Measurements from ENCODE around the gene BTBD9.
"Not testable (repeated sequence)": the region's sequence is repeated elsewhere in the genome, so short reads cannot be mapped to it uniquely, and the experiment has no call there.

Gene BTBD9

DNA sequence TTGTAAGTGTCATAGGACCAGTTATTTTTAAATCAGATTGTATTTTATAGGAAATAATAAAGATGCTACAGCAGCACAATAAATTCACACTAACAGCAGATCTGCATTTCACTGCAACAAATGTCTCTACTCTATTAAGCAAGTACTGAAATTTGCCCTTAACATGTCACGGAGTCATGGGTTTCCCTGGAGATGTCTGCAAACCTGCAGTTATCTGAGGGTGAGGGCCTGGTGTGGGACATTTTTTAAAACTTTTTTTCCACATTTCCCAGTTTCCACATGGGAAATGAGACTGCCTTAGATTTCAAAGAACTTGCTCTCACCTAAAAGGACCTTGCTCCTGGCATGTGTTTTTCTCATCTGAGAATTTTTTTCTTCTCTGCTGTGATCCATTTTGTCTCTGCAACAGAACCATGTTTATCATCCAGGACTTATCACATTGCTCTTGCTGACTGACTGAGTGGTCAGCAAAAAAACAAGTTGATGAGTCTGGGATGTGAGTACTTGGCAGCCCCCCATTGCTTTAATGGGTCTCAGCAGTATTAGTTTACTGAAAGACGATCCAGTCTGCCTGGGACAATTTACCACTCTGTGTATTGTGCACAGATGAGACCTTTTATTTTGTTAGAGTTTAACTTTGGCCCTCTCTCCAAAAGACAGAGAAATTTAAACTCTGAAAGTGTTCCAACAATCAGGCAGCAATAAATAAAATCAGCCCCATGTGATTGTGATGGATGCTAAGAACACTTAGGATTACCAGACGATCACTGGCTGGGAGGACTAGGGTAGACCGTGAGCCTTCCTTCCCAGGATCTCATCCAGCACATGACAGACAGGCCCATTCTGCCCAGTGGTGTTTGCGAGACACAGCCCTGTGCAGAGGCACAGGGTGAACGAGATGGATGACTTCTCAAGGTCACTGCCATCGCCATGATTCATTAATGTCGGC, 268.8 kb downstream of the BTBD9 start:
- DNase-seq: no peak

DNA sequence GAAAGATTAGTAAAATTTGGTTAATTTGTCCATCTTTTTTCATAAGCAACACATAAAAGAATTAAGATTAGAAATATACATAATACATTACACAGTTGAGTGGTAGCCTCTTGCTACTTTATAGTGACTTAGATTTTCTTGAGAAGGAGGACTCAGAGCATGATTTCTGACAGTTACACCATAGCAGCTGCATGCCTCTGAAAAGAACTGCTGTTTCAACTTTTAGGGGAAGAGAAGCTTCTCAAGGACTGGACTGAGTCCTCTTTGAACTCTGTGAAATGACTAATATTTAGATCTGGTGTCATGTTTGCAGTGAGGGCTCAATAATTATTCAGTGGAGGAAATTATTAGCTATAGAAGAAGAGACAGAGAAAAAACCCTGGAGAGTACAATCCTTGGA, 272.5 kb downstream of the BTBD9 start:
- no peak for DNase-seq

DNA sequence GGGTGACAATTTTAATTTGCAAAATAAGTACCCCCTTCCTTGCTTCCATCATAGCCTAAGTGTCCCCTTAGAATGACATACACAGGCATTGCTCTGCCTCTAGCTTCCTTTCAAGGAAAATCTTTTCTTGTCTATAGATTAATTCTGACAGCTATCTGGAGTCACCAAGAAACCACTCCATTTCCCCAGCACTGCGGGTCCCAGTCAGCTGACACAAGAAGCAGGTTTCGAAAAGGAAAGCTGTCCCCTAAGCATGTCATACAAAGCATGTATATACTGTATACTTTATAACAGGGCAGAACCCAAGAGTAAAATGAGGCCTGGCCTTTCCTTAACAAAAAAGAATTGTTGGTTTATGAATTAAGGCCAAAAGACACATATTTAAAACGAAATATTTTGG, 273.5 kb downstream of the BTBD9 start:
- no peak for DNase-seq

DNA sequence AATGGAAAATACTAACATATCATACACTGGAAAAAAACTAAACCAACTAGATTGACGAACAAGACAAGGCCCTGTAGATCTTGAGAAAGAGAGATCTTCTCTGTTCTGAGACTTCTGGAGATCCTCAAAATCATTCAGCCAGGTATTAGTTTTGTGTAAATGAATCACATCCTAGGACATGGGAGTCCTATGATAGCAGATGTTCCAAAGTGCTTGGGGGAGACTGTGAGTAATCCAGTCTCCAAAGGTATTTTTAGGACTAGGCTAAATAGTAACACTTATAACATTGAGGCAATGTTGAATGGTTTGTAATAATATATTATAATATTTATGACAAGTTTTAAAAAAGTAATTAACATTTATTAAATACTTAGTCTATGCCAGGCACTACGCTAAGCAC, 275.0 kb downstream of the BTBD9 start:
- no peak for DNase-seq

DNA sequence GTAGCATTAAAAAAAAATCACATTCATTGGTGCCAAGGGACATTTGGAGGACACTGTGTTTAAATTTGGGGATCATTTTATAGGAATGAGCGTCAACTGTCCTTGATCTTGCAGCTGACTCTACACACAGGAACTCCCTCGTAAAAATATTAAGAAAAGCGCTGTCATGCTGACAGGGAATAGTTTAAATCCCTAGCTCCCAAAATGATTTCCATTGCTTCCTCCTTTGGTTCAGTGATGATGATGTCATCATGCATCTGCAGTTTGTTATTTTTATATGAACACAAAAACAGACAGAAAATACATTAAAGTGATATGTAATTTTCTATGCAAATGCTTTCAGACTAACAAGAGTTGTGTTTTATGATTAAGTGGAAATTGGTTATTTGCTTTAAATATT, 275.6 kb downstream of the BTBD9 start:
- no peak for DNase-seq

DNA sequence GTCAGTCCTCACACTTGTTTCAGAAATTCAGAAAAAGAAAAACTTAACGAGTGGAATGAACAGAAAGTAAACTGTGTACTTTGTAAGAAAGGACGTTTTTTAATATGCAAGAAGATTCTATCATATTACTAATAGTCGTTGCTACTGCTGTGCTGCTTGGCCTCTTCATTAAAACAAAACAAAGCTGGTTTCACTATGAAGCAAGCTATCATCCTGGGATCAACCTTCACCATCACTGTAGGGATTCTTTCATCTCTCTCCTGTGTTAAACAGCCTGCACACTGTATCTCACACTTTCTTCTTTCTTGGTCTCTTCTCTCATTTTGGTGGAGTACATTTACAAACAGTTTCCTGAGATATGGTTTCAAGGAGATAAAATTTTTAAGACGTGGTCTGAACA, 284.2 kb downstream of the BTBD9 start:
- DNase-seq: no peak

DNA sequence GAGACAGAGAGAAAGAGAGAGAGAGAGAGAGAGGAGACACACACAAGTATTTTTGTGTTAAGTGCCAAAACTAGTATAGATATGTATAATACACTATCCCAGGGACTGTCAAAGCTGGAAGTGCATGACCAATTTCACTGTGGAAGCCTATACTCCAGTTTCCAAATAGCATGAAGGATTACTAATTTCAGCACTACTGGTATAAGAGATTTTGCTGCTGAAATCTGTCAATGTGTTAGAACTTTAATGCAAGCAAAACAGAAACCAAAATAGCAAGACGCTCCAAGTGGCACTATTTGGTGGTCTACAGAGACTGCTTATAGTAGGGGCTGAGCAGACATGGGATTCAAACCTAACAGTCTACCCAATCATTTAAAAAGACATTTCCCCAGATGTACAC, 284.8 kb downstream of the BTBD9 start:
- DNase-seq: no peak

DNA sequence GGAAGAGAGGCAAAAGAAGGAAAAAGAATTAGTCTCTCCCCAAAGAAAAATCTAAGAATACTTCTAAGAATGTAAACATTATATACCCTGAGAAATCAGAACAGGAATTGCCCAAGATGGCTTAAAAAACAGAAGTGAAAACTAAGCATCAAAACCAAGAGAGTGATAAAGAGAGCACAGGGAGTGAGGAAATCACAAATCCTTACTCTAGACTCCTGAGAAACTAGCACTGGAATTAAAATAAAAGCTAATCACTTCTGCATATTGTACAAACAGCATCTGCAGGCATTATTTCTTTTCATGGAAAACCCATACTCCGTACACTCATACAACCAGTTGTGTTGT, 285.7 kb downstream of the BTBD9 start:
- DNase-seq: no peak

DNA sequence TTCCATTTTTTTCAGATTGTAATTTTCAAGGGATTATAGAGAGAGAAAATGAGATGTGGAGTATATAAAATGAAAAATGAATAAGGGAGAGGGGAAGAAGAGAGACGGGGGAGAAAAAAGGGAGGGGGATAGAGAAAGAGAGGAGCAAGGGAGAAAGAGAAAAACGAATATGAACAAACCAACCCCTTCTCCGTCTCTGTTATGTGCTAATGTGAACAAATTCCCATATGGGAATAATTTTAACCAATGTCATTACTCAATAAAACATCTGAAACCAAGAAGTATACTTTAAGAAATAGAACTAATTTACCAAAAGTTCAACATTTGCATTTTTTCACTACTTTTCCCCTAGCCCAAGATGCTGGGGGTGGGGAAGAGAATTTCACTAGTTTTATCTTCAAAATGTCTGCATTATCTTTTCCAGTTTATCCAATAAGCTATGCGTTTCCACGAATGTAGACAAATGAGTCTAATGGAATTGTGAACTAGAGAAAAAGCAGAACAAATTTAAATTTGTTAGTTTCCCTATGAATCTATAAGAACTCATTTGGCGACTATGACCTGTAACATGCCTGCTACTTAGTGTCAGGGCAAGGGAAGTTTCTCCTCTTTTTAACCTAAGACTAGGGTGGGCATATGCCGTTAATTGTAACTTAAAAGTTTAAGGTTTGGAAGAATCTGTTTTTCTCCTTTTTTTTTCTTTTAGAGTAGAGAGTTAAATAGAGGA, 286.3 kb downstream of the BTBD9 start:
- DNase-seq: no peak

DNA sequence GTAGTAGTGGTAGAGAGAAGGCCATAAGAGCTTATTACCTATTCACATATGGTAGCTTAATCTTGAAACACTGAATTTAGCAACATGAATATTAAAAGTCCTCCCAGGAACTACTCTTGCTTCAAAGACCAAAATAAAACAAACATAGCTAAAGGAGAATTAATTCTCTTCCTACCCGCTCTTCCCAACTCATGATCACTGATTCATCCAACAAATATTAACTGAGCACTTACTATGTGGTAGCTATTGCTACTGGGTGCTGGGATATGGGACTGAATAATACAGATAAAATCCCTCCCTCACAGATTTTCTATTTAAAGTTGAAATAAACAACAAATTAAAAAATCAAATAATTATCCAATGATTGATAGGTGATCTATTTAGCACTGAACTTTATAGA, 287.1 kb downstream of the BTBD9 start:
- DNase-seq: no peak

DNA sequence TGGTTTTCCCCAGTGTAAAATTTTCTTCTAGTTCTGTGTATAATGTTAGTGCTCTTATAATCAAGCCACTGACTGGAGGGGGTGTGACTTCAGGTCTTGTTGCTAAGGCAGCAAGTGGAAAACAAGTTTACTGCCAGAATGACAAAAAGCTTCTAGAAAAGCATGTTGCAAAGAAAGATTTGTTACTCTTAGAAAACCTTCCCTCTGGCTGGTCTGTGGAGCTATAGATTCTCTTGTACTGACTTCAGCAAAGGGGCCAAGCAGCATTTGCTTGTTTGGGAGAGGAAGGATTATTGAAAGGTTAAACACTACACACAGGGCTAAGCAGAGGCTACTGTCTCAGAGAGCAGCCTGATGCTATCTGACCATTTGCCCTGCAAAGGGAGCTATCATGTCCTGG, 288.8 kb downstream of the BTBD9 start:
- no peak for DNase-seq

DNA sequence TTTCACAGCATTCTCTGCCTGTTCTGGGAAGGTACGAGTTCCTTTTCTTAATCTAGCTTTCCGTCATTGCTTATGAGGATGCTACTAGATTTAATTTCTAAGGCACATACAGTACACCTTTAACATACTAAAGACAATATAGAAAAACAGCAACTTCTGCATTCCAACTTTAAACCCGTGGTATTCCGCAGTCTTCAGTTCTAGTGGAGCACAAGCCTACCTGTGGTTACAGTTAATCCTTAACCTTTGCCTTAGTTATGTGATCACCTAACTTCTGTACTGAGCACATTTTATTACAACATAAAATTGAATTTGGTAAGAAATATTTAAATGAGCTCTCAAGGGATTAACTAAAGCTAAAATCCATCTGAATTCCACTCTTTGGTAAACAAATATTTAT, 289.5 kb downstream of the BTBD9 start:
- no peak for DNase-seq

DNA sequence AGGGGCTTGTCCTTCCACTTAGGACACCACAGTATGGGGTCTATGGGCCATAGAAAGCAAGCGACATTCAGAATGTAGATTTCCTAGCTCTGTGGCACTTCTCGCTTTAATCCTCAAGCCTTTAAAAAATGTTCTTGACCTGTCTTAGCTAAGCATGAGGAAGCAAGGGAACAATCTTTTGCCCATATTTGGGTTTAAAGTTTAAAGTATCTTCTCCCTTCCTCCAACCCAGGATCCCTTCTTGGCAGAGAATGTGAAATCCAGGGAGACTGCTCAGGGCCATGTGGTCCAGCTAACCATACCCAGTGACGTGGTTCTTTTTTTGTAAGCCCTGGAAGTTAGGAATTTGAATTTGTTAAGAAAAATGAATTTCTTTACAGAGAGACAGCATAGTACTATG, 289.9 kb downstream of the BTBD9 start:
- no peak for DNase-seq

DNA sequence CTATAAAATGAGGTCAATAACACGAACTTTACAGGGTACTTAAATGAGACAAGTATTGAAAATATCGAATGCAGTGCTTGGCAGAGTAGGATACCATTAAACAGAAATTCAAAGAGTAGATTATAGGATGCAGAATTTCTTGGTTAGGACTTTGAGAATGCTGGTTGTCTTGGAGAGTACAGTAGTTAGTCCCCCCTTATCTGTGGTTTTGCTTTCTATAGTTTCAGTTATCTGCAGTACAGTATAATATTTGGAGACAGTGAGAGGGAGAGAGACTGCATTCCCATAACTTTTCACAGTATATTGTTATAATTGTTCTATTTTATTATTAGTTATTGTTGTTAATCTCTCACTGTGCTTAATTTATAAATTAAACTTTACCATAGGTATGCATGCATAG, 290.5 kb downstream of the BTBD9 start:
- DNase-seq: no peak

DNA sequence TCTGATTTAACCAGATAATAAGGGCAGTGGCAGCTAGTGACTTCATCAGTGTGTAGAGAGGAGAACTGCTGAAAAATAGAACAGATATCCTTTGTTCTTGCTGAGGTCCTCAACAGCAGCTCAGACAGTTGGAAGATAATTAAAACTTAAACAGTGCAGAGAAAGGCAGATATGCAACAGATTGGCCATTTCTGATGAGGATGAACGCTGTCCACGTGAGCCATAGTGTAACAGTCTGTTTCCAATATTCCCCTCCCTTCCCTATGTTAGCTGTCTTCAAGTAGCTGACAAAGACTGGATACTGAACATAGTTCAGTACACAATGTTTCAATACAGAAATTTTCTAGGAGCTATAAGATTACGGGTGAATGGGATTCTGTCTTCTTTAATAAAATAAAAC, 291.4 kb downstream of the BTBD9 start:
- no peak for DNase-seq

DNA sequence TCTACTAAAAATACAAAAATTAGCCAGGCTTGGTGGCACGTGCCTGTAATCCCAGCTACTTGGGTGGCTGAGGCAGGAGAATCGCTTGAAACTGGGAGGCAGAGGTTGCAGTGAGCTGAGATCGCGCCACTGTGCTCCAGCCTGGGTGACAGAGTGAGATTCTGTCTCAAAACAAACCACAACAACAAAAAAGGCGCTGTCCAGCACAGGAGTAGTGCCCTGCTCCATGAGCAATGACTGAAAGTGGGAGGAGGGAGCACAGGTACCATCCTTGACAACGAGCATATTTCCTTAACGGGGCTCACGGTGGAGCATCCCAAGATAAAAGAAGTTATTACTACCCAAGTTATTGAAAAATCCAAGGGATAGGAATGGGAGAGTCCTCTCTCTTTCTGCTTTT, 291.9 kb downstream of the BTBD9 start:
- DNase-seq: not testable (repeated sequence)

DNA sequence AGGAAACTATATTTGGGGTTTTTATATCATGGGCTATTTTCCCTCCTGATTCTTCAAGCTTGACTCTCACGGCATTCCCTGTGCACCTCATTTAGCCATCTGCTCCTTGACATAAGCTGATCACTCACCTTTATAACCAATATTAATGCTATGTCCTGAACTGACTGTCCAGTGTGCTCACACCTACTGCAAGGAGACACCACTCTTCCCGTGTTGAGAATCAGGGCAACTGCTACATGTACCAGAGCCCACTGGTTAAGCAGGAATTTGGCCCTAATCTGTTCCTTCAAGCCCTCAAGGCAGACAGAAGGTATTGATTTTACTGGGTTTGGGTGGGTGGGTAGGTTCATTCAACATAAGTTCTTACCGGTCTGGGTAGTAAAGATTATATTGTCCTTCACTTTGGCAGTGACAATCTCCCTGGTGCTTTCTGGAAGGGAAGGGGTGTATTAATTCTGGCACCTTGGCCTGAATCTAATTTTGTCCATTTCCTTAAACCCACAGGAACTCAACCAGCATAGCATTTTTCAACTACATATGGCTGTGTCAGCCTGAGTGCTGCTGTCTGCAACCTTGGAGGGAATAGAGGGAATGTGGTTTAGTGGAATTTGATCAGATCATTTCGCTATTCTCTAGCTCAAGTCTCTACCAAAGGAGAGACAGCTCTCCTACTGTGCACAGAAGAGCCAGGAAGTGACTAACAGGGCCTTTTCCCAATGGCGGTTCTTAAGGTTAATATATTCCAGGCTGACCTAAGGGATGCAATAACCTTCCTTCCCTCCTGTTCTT, 293.2 kb downstream of the BTBD9 start:
- DNase-seq: no peak

DNA sequence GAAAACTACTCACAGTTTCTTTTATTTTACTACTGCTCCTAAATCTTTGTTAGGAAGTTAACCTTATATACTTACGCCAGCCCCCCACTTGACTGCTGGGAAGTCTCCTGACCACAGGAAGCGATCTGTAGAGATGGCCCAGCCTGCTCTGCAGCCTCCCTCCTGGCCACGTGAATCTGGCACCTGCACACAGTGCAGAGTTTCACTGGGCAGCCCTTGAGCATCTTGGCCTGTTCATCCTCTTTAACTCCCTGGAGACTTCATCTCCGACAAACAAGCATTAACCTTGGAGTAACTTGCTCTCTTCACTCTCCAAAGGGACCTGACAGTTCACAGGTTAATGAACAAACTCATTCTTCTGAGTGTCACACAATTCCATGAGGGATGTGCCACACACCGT, 294.1 kb downstream of the BTBD9 start:
- no peak for DNase-seq

DNA sequence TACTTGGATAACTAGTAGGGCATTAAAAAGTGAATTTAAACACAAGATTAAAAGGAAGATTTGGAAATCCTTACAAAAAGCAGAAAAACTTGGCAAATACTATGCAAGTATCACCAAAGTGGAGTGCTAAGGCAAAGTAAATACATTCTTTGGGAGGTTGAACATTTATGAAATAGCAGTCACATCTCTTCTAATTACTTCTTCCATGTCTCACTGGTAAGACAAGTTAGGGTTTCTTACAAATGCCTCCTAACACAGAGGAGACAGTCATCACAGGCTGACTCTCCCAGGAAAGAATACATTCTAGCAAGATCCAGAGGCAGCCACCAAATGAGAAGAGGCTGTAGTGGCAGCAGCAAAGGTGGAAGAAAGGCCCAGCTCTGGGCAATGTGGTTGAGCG, 298.2 kb downstream of the BTBD9 start:
- DNase-seq: no peak

DNA sequence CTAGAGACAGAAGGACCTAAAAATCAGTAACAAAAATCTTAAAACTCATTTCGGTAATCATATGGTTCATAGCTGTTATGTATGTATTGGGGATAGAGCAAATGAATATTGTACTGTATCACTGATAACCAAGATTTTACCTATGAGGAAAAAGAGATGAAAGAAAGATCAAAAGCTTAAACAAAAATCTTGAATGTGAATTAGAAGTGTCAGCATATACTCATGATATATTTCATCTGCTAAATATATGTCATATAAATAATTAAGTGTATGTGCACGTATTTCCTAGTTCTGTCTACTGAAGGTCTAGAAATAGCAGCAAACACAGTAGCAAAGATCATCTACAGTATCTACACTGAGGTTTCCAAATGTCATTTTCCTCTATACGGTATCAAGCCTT, 299.8 kb downstream of the BTBD9 start:
- DNase-seq: no peak

DNA sequence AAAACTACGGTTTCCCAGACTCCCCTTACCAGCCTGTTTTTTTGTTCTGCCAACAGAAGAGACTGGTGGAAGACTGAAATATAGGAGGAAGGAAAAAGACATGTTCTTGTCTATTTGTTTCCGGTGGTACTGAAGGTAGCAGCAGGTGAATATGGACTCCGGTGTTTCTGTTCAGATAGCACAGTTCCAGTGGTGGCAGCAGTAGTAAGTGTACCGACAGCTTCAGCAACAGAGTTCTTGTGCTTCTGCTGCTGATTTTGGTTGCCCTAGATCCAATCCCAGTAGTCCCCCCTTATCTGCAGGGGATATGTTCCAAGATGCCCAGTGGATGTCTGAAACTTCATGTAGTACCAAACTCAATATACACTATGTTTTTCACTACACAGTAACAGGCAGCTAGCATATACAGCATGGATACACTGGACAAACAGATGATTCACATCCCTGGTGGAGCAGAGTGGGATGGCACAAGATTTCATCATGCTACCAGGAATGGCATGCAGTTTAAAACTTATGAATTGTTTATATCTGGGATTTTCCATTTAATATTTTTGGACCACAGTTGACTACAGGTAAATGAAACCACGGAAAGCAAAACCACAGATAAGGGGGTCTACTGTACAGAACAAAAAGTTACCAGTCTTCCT, 301.8 kb downstream of the BTBD9 start:
- no peak for DNase-seq

DNA sequence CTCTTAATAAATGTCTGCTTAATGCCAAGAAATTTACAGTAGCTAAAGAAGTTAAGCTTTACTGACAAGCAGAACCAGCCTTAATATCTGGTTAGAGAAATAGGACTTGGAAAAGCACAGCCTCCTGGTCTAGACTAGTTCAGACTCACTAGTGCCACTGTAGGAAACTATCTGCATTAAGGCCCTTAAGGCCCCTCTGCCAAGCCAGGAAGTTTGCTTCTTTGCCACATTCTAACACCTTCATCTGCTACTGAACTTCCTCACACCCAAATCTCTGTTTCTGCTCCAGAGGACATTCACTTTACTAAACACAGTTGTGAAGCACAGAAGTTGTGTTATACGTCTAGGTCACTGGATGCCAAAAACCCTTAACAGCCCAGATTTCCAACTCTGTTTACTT, 302.8 kb downstream of the BTBD9 start:
- no peak for DNase-seq

DNA sequence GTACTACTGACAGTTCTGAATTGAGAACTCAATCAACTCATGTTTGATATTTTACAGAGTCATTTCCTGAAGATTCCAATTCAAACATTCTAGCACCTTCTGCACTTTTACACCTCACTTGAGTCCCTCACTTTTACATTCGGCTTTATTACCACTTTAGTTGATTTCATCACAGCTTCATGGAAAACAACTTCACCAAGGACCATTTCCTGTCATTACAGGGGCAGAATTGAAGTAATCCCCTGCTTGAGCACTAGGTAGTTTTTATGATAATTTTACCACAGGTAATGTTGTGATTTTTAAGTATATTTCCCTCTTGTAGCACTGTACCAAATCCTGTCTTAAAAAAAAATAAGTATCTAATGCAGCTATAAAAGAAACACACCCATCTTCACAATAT, 312.9 kb downstream of the BTBD9 start:
- DNase-seq: no peak

Data from central memory CD4-positive, alpha-beta T cell (primary cell).